ENCODE measurements around the gene DRD4. TPM values are rescaled to one million over a fixed set of nuclear protein-coding genes. Genes with fewer than 3 reads are reported as not detected.

DRD4 gene
- total and polyA plus RNA-seq, 12 donors, result 0.28 to 1.3 (median 0.47) TPM; not detected in 3

- peaks cover 0 to 93% of the 10 kb centered on the region in 2 donors for H3K36me3 ChIP-seq (replicated peaks in 1 of 2)
- H3K27me3 ChIP-seq, result no peaks in the 10 kb centered on the region
- TF ChIP-seq POLR2A (IDR thresholded peaks at IDR 0.05), result no peak
- TF ChIP-seq, protein P1, sequence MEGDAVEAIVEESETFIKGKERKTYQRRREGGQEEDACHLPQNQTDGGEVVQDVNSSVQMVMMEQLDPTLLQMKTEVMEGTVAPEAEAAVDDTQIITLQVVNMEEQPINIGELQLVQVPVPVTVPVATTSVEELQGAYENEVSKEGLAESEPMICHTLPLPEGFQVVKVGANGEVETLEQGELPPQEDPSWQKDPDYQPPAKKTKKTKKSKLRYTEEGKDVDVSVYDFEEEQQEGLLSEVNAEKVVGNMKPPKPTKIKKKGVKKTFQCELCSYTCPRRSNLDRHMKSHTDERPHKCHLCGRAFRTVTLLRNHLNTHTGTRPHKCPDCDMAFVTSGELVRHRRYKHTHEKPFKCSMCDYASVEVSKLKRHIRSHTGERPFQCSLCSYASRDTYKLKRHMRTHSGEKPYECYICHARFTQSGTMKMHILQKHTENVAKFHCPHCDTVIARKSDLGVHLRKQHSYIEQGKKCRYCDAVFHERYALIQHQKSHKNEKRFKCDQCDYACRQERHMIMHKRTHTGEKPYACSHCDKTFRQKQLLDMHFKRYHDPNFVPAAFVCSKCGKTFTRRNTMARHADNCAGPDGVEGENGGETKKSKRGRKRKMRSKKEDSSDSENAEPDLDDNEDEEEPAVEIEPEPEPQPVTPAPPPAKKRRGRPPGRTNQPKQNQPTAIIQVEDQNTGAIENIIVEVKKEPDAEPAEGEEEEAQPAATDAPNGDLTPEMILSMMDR (IDR thresholded peaks at IDR 0.05), result no peak
- no peak overlapping the region for H3K4me3 ChIP-seq
- H3K27ac ChIP-seq, result no peak overlapping the region
- intact Hi-C loops (cut with DNase I), result no loop called here
- 85 to 94% (median 92%) methylated on average over 7 to 10 of the region's 10 CpGs for WGBS, 4 donors
- H3K4me1 ChIP-seq (replicated peaks in 1 of 2), result no peaks in the 10 kb centered on the region
- no peak for DNase-seq
- H3K9me3 ChIP-seq (replicated peaks in 1 of 3), result no peaks in the 10 kb centered on the region
These were observed 41.7 kb upstream of the DRD4 start for GRCh38 chr11:595400-595799.

DNA sequence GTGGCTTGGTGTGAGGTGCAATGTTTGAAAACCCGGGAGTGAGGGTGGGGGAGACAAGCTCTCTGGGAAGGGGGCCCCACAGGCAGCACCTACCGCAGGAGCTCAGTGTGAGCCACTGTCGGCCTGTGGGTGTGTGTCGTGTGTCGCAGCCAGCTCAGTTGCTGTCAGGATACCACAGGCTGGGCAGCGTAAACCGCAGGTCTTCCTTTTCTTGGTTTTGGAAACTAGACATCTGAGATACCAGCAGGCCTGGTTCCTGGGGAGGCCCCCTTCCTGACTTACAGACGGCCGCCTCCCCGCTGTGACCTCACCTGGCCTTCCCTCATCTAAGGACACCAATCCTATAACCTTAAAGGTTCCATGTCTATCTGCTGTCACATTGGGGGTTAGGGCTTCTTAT is 40.7 kb upstream of the DRD4 start:
- intact Hi-C loops (cut with DNase I), result no loop called here
- Histone ChIP-seq H3K27me3 (no peaks in the 10 kb centered on the region), H3K4me1 (replicated peaks in 1 of 2) (no peaks in the 10 kb centered on the region), H3K9me3 (replicated peaks in 1 of 3) (no peaks in the 10 kb centered on the region), H3K27ac (no peak overlapping the region), H3K4me3 (no peak overlapping the region), H3K36me3 (replicated peaks in 1 of 2) (peaks cover 0 to 94% of the 10 kb centered on the region in 2 donors)
- TF ChIP-seq POLR2A (IDR thresholded peaks at IDR 0.05), result no peak
- TF ChIP-seq, protein P1 (IDR thresholded peaks at IDR 0.05), result no peak
- WGBS, 4 donors, result 82 to 91% (median 89%) methylated on average over 9 to 10 of the region's 10 CpGs; no CpG with 5 or more reads in 1 of the 4 donors
- no peak for DNase-seq

DNA sequence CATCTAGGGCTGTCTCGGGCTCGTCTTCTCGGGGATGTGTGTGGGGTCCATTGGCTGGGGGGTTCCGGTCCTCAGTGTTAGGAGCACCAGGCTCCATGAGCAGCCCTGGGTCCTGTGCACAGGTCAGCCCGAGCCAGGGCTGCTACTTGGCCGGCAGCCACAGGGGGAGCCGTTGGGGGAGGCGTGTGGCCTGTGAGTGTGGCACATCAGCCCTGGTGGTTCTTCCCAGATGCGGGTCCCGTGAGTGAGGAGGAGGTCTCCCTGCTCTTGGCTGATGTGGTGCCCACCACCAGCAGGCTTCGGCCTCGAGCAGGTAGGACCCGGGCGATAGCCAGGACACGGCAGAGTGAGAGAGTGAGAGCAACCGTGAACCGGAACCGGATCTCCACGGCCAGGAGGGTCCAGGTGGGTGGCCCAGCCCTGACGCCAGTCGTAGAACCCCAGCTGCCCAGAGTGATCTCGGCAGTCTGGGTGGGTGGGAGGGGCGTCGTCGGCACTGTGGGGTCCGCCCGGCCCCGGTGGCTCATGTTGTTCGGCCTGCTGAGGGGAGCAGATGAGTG is 39.8 kb upstream of the DRD4 start:
- intact Hi-C loops (cut with DNase I), result no loop called here
- DNase-seq, result no peak
- Histone ChIP-seq H3K4me3 (no peak overlapping the region), H3K27me3 (no peaks in the 10 kb centered on the region), H3K4me1 (replicated peaks in 1 of 2) (no peaks in the 10 kb centered on the region), H3K36me3 (replicated peaks in 1 of 2) (peaks cover 0 to 97% of the 10 kb centered on the region in 2 donors), H3K27ac (no peak overlapping the region), H3K9me3 (replicated peaks in 1 of 3) (no peaks in the 10 kb centered on the region)
- TF ChIP-seq, protein P1 (IDR thresholded peaks at IDR 0.05), result no peak
- TF ChIP-seq POLR2A (IDR thresholded peaks at IDR 0.05), result no peak
- WGBS, 4 donors, result 64 to 90% (median 88%) methylated on average over 5 to 29 of the region's 29 CpGs

GRCh38 chr11:598005-598680 is 38.9 kb upstream of the DRD4 start:
- no peak for DNase-seq
- TF ChIP-seq, protein P1 (IDR thresholded peaks at IDR 0.05), result no peak
- TF ChIP-seq POLR2A (IDR thresholded peaks at IDR 0.05), result no peak
- Histone ChIP-seq H3K36me3 (replicated peaks in 1 of 2) (peaks cover 0 to 95% of the 10 kb centered on the region in 2 donors), H3K27me3 (no peaks in the 10 kb centered on the region), H3K27ac (no peak overlapping the region), H3K4me3 (no peak overlapping the region), H3K9me3 (replicated peaks in 1 of 3) (no peaks in the 10 kb centered on the region), H3K4me1 (replicated peaks in 1 of 2) (no peaks in the 10 kb centered on the region)
- intact Hi-C loops (cut with DNase I), result no loop called here
- WGBS, 4 donors, result 91 to 96% (median 93%) methylated on average over 5 to 30 of the region's 30 CpGs
